Measurements from ENCODE around the gene PARD6G.
"Not testable (repeated sequence)": the region's sequence is repeated elsewhere in the genome, so short reads cannot be mapped to it uniquely, and the experiment has no call there.

Gene PARD6G

DNA sequence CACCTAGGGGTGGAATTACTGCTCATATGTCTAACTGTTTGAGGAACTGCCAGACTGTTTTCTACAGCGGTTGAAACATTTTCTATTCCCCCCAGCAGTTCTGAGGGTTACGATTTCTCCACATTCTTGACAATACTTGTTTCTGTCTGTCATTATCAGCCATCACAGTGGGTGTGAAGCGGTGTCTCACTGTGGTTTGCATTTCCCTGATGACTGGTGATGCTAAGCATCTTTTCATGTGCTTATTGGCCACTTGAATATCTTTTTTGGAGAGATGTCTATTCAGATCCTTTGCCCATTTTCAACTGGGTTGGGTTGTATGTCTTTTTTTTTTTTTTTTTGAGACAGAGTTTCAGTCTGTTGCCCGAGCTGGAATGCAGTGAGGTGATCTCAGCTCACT, 75.3 kb downstream of the PARD6G start:
- no peak for DNase-seq (ENCODE audit: low read depth)

DNA sequence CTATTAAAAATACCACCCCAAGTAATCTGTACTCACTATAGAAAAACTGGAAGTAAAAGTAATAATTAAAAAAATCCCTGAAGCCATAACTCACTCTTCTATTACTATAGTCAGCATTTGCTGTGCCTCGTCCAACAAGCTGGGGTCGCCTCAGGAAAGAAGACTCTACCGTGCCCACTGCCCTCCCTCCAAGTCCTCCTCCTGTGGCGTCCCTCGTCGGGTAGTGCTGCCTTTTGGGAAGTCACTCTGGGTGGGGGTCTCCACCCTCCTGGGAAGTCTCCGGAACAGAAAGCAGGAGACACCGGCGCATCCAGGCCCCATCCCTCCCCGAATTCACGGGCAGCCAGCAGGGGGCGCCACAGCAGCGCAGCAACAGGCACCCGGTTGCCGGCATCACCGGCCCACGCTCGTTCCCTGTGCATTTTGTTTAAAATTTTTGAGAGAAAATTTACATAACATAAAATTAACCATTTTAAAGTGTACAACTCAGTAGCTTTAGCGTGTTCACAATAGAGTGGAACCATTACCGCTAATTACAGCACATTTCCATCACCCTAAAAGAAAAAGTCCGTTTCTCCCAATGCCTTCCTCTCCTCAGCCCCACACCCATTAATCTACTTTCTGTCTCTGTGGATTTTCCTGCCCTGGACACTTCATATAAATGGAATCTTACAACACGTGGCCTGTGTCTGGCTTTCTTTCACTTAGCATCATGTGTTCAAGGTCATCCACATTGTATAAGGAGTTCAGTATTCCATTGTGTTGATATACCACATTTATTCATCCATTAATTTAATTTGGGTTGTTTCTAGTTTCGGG, 76.1 kb downstream of the PARD6G start:
- DNase-seq (ENCODE audit: low read depth) = peak; percentile 8

DNA sequence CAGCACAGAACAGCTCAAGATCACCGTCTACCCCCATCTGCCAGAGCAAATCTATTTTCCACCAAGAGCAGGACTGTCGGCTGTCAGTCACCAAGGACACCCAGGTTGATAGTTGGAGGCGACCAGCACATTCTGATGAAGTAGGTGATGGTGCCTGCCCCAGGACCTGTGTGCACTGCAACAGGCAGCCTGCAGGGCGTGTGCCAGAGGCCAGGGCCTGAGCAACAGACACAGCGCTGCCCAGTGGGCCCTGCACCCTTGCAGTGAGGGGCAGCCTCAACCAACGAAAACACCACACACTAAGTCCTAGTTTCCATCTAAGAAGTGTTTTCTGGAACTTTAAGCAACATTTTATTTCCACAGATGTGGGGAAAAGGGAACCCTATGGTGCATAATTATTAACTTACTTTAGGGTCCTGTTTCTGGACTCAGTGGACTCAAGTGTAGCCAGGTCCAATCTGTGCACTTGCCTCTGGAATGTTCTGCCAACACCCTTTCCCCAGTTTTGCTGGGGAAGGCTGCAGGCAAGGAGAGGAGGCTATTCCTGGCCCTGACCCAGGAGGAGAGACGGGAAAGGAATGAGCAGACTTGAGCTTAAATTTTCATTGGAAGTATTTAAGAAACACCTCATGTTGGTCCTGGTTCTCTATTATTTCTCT, 76.8 kb downstream of the PARD6G start:
- no peak for DNase-seq (ENCODE audit: low read depth)

DNA sequence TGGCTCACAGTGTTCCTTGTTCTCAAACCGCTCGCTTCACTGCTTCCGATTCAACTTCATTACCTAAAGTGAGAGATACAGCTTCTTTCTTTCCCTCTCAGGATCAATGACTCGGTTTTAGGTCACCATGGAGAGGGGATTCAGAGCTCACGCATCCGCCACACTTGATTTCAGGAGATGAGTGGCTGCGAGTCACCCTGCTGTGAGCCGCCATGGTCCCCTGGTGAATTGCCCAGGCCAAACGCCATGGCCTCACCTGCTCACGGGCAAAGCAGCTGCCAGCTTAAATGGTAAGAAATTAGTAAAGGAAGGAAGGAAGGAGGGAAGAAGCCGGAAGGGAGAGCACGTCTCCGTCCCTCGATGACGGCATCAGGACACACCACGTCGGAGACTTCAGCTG, 77.7 kb downstream of the PARD6G start:
- no peak for DNase-seq (ENCODE audit: low read depth)

DNA sequence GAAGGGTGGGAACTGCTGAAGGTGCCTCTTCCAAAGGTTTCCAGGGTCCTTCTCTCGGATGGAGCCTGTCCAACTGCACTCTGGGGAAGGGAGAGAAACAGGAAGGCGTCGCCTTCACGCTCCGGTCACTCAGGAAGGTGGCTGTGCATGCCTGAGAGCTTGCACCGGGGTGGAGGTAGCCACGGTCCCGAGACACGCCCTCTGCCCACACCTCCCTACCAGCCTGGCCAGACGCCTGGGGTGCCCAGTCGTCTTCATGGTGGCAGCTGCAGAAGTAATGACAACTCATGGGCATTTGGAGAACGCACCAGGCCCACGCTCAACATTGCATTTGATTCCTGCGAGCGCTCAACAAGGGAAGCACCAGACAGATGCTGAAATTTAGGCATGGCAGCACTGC, 78.3 kb downstream of the PARD6G start:
- no peak for DNase-seq (ENCODE audit: low read depth)

DNA sequence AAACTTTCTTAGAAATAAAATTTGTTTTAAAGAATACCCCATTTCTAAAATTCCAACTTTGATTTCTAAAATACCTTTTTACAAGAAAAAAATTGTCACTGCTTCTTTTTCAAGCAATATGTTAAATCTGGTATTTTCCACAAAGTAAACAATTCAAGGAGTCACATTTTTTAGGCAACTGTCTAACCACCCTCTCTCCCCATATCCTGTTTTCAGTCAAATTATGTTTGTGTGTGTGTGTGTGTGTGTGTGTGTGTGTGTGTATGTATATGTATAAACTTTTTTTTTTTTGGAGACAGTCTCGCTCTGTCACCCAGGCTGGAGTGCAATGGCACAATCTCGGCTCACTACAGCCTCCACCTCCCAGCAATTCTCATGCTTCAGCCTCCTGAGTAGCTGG, 79.0 kb downstream of the PARD6G start:
- DNase-seq (ENCODE audit: low read depth) = no peak

DNA sequence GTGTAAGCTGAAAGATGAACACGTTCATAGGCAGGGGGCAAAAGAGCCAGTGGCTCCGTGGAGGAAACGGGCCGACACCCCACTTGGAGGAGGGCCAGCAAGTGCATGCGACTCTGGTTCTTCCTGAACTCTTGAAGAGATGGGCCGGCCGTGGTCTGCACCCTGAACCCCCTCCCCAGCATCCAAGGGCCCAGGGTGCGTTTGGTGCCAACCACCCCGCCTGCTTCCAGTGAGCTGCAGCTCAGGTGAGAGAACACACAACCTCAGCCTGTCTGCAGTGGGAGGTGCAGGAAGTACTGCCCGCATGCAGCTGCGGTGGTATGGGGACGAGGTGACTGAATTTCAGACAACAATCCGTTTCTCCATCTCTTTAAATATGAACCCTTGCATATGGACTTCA, 79.4 kb downstream of the PARD6G start:
- no peak for DNase-seq (ENCODE audit: low read depth)

DNA sequence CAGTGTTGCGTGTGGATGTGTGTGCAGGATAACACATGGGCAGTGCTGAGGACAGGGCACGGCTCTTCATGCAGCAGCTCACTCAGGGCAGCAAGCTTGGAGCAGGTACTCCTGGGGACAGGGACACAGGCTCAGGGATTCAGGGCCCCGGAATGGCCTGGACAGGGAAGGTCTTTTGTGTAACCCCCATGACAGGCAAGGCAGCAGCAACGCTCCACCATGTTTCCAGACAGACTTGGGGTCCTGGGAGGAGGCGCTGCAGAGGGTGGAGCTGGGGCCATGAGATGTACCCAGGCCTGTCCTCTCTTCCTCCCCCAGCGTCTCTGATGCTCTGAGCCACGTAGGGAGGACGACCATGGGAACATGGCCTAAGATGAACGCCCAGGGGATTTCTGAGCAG, 80.0 kb downstream of the PARD6G start:
- no peak for DNase-seq (ENCODE audit: low read depth)

DNA sequence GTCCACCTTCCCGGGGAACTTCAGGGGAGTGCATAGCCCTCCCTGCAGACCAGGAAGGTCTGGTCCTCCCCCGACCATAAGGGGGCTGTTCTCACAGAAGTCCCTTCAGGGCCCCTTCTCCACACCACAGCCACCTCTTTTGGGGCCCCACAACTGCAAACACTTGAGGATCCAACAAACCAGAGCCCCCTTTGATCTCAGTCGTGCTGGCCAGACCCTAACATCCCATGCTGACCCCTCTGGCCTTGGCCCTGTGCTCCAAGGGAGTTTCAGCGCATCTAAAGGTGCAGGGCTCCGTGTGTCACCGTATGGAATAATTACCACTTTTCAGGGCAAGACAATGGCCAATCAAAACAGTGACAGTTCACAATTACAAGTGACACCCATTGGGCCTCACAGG, 80.6 kb downstream of the PARD6G start:
- no peak for DNase-seq (ENCODE audit: low read depth)

DNA sequence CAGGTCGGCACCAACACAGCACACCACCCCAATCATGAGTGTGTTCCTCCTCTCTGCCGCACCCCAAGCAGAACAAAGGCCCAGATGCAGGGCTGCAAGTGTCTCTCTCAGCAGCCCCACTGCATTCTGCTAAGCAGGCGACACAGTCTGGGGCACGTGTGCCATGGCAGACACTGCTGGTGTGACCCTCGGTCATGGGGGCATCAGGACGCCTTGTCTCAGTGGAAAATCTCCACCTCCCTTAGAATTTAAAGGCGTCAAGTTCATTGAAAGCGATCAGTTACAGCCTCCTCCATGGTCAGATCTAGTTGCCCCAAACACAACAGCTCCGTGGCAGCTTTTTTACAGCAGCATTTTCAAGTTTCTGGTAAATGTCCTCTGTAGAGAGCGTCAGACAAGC, 81.1 kb downstream of the PARD6G start:
- DNase-seq (ENCODE audit: low read depth) = no peak

DNA sequence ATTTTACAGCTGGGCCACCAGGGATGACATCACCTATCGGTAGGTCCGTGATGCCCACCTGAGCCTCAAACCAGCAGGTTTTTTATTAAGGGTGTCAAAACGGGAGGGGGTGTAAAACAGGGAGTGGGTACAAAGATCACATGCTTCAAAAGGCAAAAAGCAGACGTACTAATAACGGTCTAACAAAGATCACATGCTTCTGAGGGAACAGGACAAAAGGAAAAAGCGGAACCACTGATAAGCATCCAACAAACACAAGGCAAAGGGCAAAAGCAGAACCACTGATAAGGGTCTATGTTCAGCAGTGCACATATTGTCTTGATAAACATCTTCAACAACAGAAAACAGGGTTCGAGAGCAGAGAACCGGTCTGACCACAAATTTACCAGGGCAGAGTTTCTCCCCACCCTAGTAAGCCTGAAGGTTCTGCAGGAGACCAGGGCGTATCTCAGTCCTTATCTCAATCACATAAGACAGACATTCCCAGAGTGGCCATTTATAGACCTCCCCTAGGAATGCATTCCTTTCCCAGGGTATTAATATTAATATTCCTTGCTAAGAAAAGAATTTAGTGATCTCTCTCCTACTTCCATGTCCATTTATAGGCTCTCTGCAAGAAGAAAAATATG, 82.5 kb downstream of the PARD6G start:
- not testable (repeated sequence) for DNase-seq (ENCODE audit: low read depth)

DNA sequence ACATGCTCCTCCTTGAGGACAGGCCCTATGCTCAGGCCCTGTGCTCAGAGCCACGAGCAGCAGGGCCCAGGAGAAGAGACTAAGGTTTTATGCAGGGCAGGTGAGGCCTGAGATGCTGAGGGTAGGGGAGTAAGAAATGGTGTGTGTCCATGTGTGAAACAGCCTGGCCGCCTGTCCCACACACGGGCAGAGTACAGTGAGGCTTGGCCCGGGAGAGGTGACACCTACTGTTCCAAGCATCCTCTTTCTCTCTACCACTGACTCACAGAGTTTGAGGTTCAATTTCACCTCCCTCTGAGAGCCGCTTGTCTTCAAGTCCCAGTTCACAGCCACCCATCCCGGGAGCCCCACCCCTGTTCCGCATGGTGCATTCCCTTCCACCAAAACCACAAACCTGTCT, 84.1 kb downstream of the PARD6G start:
- DNase-seq (ENCODE audit: low read depth) = no peak

DNA sequence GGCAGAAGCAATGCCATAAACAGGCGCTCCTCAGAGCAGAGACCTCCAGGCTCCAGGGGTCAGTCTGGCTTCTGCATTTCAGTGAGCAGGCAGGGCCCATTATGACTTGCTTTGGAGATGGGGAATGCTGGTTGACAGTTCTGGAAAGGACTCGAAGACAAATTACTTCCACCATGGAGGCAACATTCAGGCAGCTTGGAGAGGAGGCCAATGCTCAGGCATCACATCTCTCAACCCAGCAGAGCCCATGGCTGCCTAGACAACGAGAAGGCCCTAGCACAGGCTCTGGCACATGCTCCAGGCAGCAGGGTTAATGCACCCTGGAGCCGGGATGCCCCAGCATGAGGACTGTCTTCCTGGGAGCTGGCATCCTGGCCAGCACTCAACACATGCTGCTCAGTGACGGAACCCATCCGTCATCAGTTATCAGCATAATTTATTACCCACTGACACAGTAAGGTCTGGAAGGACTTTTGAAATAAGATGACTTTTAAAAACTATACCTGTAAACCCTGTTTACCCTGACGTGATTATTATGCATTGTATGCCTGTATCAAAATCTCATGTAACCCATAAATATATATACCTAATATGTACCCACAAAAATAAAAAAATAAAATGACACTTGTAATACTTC, 85.4 kb downstream of the PARD6G start:
- DNase-seq (ENCODE audit: low read depth) = no peak

DNA sequence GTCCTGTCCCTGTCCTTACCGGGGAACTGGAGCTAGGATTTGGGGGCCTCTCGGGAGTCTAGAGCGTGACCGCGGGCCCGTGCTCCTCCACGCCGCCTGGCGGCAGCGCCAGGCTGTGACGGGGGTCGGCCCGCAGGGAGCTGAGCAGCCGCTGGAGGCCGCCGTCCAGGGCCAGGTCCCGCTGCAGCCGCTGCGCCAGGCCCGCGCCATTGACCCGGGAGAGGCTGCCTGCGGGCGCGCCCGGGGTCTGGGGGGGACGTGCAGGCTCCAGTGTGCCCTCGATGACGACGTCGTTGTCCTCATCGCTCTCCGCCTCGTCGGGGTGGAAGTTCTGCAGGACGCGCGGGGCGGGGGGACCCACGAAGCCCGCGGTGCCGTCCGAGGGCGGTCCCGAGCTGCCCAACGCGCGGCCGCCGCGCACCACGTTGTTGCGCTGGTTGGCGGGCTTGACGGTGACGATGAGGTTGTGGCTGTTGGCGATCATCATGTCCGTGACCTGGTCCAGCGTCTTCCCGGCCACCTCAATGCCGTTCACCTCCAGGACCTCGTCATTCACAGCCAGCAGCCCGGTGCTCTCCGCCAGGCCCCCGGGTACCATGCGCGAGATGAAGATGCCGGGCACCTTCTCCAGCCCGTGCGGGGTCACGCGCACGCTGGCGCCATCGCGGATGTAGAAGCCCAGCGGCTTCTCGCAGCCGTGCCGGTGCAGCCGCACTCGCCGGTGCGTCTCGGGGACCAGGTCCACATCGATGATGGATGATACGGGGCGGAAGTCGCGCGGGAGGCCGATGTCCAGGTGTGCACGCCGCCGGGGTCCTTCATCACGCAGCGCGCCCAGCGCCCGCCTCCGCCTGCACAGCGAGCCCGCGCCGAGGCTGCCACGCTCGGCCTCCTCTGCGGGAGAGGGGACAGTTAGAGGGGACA, 87.3 kb downstream of the PARD6G start:
- DNase-seq (ENCODE audit: low read depth) = peak; percentile 29

DNA sequence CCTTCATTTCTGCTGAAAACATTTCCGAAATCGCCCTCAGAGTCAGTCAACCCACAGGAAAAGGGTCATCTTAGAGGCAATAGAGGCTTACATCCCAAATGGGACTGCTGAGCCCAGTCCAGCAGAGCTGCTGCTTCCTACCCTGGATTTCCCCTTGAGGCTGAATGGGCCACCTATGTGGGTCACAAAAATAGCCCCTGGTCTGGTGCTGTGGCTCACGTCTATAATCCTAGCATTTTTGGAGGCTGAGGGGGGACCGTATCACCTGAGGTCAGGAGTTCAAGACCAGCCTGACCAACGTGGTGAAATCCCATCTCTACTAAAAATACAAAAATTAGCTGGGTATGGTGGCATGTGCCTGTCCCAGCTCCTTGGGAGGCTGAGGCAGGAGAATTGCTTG, 88.9 kb downstream of the PARD6G start:
- no peak for DNase-seq (ENCODE audit: low read depth)

DNA sequence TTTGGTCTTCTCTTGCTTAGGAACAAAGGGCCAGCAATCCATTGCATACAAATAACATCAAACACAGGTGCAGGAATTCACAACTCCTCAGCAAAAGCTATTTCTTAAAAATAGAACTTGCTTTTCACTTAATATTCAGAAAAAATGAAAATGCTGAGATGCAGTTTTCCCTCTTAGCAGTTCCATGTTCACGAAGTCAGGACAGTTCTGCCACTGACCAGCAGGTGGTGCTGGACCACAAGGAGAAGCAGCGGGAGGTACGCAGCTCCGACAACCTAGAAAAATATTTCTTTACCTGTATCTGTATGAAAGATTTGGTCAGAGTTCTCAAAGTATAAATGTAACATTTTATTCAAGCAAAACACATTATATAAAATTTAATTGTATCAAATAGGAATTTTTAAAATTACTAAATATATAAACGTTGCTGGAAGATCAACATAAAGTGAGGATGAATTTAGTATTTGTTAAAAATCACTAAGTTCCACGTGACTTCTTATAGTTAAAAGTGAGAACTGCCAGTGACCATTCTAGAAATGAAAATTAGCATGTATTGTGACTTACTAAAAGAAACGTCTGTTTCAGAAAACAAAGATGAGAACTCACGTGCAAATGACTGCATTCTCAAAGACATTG, 89.5 kb downstream of the PARD6G start:
- peak; percentile 62 for DNase-seq (ENCODE audit: low read depth)

DNA sequence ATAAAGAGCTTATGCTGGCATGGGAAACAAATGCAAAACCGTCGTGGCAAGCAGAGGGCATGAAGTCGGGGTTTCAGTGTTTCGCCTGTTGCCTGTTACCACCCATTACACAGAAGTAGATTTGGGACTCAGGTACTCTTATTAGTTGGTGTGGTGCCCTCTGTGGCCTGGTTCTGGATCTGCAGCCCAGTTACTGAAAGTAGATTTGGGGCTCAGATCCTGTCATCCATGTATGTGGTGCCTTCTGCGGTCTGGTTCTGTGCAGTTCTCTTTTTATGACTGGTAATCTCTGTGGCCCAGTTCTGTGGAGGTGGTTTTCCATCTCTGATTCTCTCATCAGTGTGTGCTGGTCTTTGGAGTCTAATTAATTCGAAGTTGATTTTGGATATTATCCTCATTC, 93.0 kb downstream of the PARD6G start:
- no peak for DNase-seq (ENCODE audit: low read depth)

DNA sequence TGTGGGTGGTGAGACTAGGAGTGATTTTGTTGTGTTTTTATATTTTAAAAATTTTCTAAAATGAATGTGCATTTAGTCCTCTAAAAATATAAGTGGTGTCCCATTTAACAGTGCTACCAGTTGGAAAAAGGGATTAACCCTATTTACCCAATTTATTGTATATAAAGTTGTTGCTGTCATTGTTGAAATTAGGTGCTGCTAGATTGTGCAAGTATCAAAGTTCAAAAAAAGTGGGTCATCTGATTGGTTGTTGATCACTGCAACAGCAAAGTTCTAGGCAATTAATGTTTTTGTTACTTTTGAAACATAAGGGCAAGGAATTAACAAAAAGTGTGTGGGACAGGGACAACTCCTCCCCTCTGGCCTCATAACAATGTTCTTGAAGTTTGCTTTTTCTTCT, 97.6 kb downstream of the PARD6G start:
- no peak for DNase-seq (ENCODE audit: low read depth)

DNA sequence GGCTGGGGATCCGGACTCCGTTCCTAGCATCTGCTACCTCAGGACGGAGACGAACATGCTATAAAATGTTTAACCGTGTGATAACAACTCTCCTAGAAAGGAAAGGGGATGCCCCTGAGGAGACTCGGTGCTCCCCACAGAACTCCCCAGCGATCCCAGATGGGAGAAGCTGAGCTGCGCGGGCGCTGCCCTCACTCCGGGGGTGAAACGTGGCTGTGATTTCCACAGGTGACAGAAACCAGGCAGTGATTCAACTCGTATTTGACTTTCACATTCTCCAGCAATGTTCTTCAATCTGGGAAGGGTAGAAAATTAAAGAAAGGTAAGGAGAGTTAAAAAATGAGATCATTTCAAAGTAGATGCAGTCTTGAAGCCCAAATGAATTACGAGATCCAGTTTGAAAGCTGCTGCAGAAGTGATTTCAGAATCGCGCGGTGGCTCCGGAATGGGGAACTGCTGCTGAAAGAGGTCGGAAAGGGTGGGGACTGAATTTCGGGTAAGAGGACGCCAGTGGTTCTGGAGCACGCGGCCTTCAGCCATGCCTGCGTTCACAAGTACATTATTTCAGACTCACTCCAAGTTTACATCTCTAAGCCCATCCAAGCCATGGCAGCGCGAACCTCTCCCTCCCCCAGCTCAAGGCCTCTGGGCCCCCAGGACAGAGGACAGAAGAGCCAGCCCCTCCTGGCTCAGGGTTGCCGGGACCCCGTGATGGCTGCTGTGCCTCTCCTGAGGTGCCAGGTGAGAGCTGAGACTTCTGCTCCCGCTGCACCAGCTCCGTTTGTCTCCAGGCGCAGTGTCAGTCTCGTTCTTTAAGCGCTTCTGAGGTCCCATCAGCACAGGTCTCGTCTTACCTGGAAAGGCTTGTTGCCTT, 98.8 kb downstream of the PARD6G start:
- no peak for DNase-seq (ENCODE audit: low read depth)
